ENCODE measurements around the gene LKAAEAR1. TPM values are rescaled to one million over a fixed set of nuclear protein-coding genes. Genes with fewer than 3 reads are reported as not detected.

Gene LKAAEAR1
- polyA plus RNA-seq, 1 experiment = not detected

GRCh38 chr20:64086801-64087200 lies 2.6 kb upstream of the LKAAEAR1 start:
- CTCF ChIA-PET = interaction anchor here (0.6 to 2.2 kb wide), 2 partner anchors 34 to 47 kb away, joined by 3 to 9 read pairs; no protein-coding TSS in a partner anchor
- TF ChIP-seq CTCF (IDR thresholded peaks at IDR 0.05; ENCODE audit: insufficient read depth, low read depth, low read length) = no peak
- POLR2A ChIA-PET = no interaction called here
- DNase-seq (ENCODE audit: low read depth) = no peak
- Histone ChIP-seq H3K36me3 (ENCODE audit: control insufficient read depth, insufficient read depth, low read length) (no peaks in the 10 kb centered on the region), H3K27me3 (ENCODE audit: control insufficient read depth, insufficient read depth, low read length) (peaks cover 26% of the 10 kb centered on the region), H3K4me3 (ENCODE audit: low read depth, low read length) (no peak overlapping the region)

GRCh38 chr20:64084685-64085152 lies 521 bp upstream of the LKAAEAR1 start:
- no peaks in the 10 kb centered on the region for H3K36me3 ChIP-seq (ENCODE audit: control insufficient read depth, insufficient read depth, low read length)
- ChIA-PET POLR2A (no interaction called here), CTCF (interaction anchor here (0.6 to 6.4 kb wide), 7 partner anchors 11 to 840 kb away, joined by 3 to 49 read pairs (median 4); no protein-coding TSS in a partner anchor)
- H3K27me3 ChIP-seq (ENCODE audit: control insufficient read depth, insufficient read depth, low read length) = peaks cover 24% of the 10 kb centered on the region
- H3K4me3 ChIP-seq (ENCODE audit: low read depth, low read length) = no peak overlapping the region
- no peak for DNase-seq (ENCODE audit: low read depth)
- no peak for TF ChIP-seq CTCF (IDR thresholded peaks at IDR 0.05; ENCODE audit: insufficient read depth, low read depth, low read length)

- H3K4me3 ChIP-seq (ENCODE audit: low read depth, low read length) = peak overlapping the region; percentile 44
- ChIA-PET CTCF (interaction anchor here (1.1 to 6.4 kb wide), 8 partner anchors 9 to 37 kb away, joined by 3 to 49 read pairs (median 6); no protein-coding TSS in a partner anchor), POLR2A (no interaction called here)
- no peak for DNase-seq (ENCODE audit: low read depth)
- peaks cover 24% of the 10 kb centered on the region for H3K27me3 ChIP-seq (ENCODE audit: control insufficient read depth, insufficient read depth, low read length)
- TF ChIP-seq CTCF (IDR thresholded peaks at IDR 0.05; ENCODE audit: insufficient read depth, low read depth, low read length) = peak; percentile 63
- H3K36me3 ChIP-seq (ENCODE audit: control insufficient read depth, insufficient read depth, low read length) = no peaks in the 10 kb centered on the region
Observed at GRCh38 chr20:64083378-64083803, 807 bp downstream of the LKAAEAR1 start.

- ChIA-PET POLR2A (no interaction called here), CTCF (interaction anchor here (1.1 to 6.4 kb wide), 7 partner anchors 9 to 38 kb away, joined by 4 to 49 read pairs (median 6); no protein-coding TSS in a partner anchor)
- H3K36me3 ChIP-seq (ENCODE audit: control insufficient read depth, insufficient read depth, low read length) = no peaks in the 10 kb centered on the region
- no peak for TF ChIP-seq CTCF (IDR thresholded peaks at IDR 0.05; ENCODE audit: insufficient read depth, low read depth, low read length)
- no peak for DNase-seq (ENCODE audit: low read depth)
- peaks cover 24% of the 10 kb centered on the region for H3K27me3 ChIP-seq (ENCODE audit: control insufficient read depth, insufficient read depth, low read length)
- H3K4me3 ChIP-seq (ENCODE audit: low read depth, low read length) = peak overlapping the region; percentile 44
Observed at GRCh38 chr20:64082820-64083377, 1.3 kb downstream of the LKAAEAR1 start.

- CTCF ChIA-PET = interaction anchor here (1.6 to 6.4 kb wide), 2 partner anchors 16 to 38 kb away, joined by 6 to 49 read pairs; no protein-coding TSS in a partner anchor
Observed at GRCh38 chr20:64082126-64082731, 2.0 kb downstream of the LKAAEAR1 start.

More at GRCh38 chr20:64082126-64082731, 2.0 kb downstream of the LKAAEAR1 start:
- no peak overlapping the region for H3K4me3 ChIP-seq (ENCODE audit: low read depth, low read length)
- no peaks in the 10 kb centered on the region for H3K36me3 ChIP-seq (ENCODE audit: control insufficient read depth, insufficient read depth, low read length)
- DNase-seq (ENCODE audit: low read depth) = no peak
- no peak for TF ChIP-seq CTCF (IDR thresholded peaks at IDR 0.05; ENCODE audit: insufficient read depth, low read depth, low read length)
- H3K27me3 ChIP-seq (ENCODE audit: control insufficient read depth, insufficient read depth, low read length) = peaks cover 24% of the 10 kb centered on the region
- POLR2A ChIA-PET = no interaction called here
